HG03469 (cell line): ENCODE data around the gene MTF2.

Experiments used
- ATAC-seq: cut with Tn5 transposase; IDR thresholded peaks from one replicate; pipeline ENCODE4 v1.9.1; 2021; ENCODE audit warnings: mild to moderate bottlenecking, moderate library complexity, moderate number of reproducible peaks; ENCODE audit not compliant: unreplicated experiment

The MTF2 gene

GRCh38 chr1:93179886-93180722 is 101.0 kb downstream of the MTF2 start, which contains the start of gene TMED5:
TMED5 (minus strand) TSS chr1:93180413; CDS start chr1:93180242, 171 bp downstream.
- peak; percentile 79 for ATAC-seq

DNA sequence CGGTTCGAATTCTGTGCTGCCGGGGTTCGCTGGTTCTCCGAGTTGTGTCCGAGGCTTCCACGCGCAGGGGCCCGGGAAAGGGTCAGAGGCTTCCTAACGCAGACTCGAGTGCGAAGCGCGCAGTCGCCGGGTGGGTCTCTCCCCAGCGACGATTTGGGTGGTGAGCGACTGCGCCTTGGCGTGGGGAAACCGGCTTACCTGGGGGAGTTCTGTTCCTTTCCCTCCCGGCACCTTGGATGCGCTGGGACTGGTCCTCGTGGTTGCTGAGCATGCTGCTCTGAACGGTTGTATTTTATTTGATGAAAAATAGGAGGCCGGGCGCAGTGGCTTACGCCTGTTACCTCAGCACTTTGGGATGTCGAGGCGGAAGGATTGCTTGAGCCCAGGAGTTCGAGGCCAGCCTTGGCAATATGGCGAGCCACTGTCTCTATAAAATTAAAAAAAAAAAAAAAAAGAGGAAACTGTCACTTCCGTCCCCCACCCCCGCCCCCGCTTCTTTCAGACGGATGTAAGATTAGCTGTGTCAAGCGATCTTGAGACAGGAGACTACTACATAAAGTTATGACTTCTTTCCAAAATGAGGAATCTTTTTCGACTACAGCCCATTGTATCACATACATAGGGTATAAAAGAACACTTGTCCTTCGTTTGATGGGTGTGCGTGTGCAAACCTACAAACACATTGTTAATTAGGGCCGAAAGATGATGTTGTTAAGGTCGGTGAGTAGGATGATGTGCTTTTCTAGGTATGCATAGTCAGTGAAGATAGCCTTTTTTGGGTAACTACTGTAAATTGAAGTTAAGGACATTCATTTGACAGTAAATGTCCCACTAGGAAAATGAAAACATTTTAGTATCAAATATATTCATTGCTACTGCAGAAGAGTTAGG is 101.9 kb downstream of the MTF2 start, which contains the start of gene CCDC18:
TSS of gene CCDC18 (plus strand) at position 2 of the 891 bp plus-strand sequence. CDS start 2,638 bp downstream, outside the sequence.
- ATAC-seq = no peak

DNA sequence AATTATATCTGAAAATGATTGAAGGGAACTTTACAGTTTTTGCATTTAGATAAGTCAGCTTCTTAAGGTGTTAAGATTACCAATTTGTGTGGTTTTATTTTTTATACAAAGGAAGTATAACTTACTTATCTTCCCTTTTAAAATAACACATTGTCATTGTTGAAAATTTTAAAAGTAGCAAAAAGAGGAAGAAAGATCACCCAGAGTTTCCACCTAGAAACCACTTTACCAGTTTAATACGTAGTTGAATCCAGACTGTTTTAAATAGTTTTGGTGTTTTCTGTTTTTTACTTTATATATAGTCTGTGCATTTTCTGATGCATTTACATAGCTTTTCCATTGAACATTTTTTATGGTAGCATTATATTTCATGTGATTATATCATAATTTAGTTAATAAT is 107.6 kb downstream of the MTF2 start:
- no peak for ATAC-seq
